ENCODE measurements around the gene TMEM184C.

GRCh38 chr4:147628415-147628814, 11.2 kb downstream of the TMEM184C start:
- no peak for TF ChIP-seq CTCF (IDR thresholded peaks at IDR 0.05 in 8 of 11, conservative IDR thresholded peaks at IDR 0.05 in 3 of 11)
- TF ChIP-seq POLR2A (IDR thresholded peaks at IDR 0.05) = no peak
